Activated T-cell treated with anti-CD3 and anti-CD28 coated beads, Interleukin-2, amount 50 U/mL, for 1 hour (primary cell): Measurements from ENCODE around the gene EXOC4.
"Not testable (repeated sequence)": the region's sequence is repeated elsewhere in the genome, so short reads cannot be mapped to it uniquely, and the experiment has no call there.

Experiments
- DNase-seq: peaks from one replicate; pipeline ENCODE4 v3.0.0-alpha.2; 2020

Gene EXOC4

GRCh38 chr7:133773601-133774000, 520.7 kb downstream of the EXOC4 start:
- no peak for DNase-seq

GRCh38 chr7:133775201-133775600, 522.3 kb downstream of the EXOC4 start:
- DNase-seq, result no peak

DNA sequence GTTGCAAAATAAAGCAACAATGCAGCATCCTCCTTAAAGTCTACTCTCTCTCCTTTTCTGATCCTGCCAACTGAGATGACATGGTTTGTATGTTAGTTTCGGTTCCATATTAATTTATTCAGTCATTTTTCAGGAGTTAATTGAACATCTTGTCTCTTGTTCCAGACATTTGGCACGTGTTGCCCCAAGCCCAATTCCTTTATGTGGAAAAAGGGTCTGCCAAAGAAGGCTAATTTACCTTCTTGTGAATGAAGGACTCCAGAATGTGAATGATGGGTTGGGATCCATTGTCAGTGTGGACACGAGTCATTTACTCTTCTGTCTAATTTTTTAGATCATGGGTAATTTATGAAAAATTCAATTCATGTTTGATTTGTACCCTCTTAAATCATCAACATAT, 523.4 kb downstream of the EXOC4 start:
- no peak for DNase-seq

- no peak for DNase-seq
These were observed 524.8 kb downstream of the EXOC4 start for GRCh38 chr7:133777701-133778100.

DNA sequence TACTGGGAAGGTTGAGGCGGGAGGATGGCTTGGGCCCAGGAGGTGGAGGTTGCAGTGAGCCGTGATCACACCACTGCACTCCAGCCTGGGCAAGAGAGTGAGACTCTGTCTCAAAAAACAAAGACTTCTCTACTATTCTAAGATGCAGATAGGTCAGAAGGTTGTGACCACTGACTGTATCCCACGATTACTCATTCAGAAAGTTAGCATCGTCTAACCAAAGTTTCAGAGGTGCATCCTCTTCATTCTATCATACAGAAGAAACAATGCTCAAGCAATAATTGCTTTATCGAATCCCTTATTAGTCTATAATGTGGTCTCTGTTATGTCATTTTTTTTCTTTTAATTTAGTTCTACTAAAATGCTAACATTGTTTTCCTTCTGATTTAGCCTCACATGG, 525.6 kb downstream of the EXOC4 start:
- no peak for DNase-seq

- DNase-seq, result not testable (repeated sequence)
These were observed 526.7 kb downstream of the EXOC4 start for GRCh38 chr7:133779538-133779937.

GRCh38 chr7:133780912-133781311, 528.0 kb downstream of the EXOC4 start:
- no peak for DNase-seq

- DNase-seq, result no peak
These were observed 528.7 kb downstream of the EXOC4 start for GRCh38 chr7:133781486-133782090.

DNA sequence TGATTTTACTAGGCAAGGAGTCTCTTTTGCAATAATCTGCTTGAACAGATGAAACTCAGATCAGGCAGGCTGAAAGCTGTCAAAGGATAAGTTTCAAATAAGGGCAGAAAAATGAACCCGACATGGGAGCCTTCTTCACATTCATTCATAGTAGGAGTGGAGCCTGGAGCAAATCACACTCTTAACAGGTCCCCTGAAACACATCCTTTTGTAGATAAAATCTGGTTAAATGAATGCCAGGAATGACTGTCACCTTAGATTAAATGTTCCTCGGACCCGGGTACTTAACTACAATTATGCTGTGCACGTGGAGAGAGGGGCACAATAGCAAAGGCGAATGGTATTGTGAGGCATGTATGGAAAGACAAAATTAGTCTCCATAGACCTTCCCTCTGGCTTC, 529.6 kb downstream of the EXOC4 start:
- no peak for DNase-seq

- DNase-seq, result no peak
These were observed 530.4 kb downstream of the EXOC4 start for GRCh38 chr7:133783276-133783675.

GRCh38 chr7:133784486-133785001, 531.7 kb downstream of the EXOC4 start:
- no peak for DNase-seq

DNA sequence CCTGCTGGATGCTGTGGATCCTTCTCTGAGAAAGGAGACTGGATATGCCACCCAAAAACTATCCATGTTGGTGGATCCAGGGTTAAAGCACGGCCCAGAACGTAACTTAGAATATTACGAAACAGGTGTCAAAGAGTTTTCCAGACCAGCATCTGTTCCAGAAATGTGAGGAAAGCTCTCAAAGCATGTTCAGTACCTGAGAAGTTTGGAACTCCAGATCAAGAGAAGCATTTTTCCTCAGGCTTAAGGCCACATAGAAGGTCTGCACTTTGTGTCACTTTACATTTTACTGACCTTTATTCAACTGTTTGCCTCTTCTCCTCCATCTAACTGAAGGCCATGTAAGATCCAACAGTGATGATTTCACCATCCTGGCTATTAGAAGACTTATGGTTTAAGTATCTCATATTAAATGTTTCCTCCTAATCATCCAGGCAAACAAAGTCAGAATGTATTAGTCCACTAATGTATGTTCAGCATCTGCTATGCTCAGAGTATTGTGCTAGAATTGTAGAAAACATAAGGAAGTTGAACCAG, 533.6 kb downstream of the EXOC4 start:
- no peak for DNase-seq

DNA sequence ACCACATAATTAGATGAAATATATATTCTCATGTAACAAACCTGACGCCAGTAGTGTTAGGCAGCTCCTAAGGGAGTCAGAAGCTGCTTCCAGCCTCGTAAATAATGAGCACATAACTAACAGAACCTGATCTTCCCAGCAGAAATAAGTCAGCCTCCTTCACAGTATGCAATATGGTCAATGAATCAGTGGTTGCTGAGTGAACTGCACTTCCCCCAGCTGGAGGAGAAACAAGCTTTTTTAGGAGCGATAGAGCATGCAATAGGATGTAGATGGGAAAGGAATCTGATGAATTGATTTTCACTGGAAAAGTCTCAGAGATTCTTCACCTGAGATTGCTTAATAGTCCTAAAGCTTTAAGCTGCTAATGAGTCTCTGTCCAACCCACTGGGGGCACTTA, 537.1 kb downstream of the EXOC4 start:
- no peak for DNase-seq

GRCh38 chr7:133790911-133791310, 538.0 kb downstream of the EXOC4 start:
- DNase-seq, result no peak

DNA sequence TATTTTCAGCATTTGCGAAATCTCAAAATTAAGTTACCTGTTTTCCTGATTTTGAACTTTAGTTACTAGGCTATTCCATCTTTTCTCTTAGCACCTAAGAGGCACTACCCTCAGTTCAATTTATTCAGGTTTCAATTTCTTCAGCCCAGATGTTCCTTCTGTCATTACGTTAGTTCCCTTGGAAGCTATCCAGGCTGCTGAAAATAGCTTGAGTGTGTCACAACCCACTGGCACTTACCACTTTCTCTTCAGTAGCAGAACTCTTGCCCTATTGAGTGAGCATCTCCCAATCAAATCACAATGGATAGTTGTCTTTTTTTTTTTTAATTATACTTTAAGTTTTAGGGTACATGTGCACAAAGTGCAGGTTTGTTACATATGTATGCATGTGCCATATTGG, 541.6 kb downstream of the EXOC4 start:
- no peak for DNase-seq

- DNase-seq, result no peak
These were observed 542.3 kb downstream of the EXOC4 start for GRCh38 chr7:133795068-133795665.

- DNase-seq, result no peak
These were observed 544.2 kb downstream of the EXOC4 start for GRCh38 chr7:133796782-133797745.

GRCh38 chr7:133797818-133798520, 545.1 kb downstream of the EXOC4 start:
- no peak for DNase-seq

- DNase-seq, result no peak
These were observed 548.5 kb downstream of the EXOC4 start for GRCh38 chr7:133801341-133801740.

GRCh38 chr7:133804127-133804526, 551.2 kb downstream of the EXOC4 start:
- DNase-seq, result no peak

GRCh38 chr7:133805426-133805825, 552.5 kb downstream of the EXOC4 start:
- no peak for DNase-seq

GRCh38 chr7:133807624-133808492, 555.0 kb downstream of the EXOC4 start:
- DNase-seq, result no peak
